NCI-H2196 treated with DMSO at 0.1 percent for 48 hours (cell line): Measurements from ENCODE around the gene WDR36.

Experiments
- DNase-seq: peaks from one replicate; lab custom pipeline; 2025; ENCODE audit not compliant: unreplicated experiment; lab: John Stamatoyannopoulos, UW

WDR36 gene

GRCh38 chr5:111099058-111099778 is 7.1 kb downstream of the WDR36 start:
- DNase-seq: no peak

DNA sequence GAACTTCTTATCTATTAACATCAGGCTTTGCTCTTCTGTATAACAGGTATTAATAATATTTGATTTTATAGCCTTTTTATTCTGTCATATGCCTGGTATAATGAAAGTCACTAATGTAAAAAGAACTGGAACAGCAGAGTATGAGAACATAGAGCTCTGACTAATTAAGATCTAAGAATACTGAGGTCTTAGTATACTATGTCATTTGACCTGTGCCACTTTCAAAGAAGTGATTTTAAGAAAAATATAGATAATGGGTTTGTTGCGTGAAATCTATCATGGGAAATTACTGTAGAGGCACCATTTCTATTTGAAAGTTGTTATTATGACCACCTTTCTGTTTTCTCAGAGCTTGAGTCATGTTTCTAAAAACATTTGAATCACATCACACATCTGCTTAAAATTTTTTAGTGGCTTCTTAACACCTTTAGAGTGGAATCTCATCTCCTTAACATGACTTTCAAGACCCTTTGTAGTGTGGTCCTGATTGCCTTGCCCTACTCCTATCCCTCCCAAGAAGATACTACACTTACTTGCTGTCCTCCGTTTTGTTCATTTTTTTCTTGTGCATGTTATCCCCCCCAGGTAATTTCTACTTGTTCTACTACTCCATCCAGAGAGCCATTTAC is 14.3 kb downstream of the WDR36 start:
- DNase-seq: no peak

GRCh38 chr5:111107371-111107770 is 15.2 kb downstream of the WDR36 start:
- no peak for DNase-seq

DNA sequence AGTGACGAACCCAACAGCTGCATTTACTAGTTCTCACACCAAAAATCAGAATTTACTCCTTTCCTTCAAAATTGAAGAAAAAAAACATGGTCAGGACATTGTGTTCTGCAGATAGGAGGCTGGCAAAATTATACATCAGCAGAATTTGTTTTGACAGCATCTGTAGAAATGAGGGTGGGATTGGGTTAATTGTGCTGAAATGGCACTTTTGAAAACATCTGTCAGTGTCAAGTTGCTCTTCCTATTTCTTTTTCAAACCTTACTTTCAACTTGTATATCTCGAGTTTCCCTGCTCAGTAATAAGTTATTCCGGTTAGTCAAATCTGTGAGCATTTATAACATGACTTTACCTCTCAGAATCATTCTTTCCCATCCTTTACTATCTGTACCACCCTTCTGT is 19.8 kb downstream of the WDR36 start:
- no peak for DNase-seq

DNA sequence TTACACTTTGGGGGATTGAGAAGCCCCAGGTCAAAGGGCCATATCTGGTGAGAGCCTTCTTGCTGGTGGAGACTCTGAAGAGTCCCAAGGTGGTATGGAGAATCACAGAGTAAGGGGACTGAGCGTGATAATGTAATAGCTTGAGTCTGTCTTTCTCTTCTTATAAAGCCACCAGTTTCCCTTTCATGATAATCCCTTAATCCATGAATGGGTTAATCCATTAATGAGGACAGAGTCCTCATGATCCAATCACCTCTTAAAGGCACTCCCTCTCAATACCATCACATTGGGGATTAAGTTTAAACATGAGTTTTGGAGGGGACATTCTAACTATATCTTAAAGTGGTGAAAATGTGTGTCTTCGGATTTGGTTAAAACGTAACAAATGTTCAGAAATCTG is 21.5 kb downstream of the WDR36 start:
- no peak for DNase-seq

DNA sequence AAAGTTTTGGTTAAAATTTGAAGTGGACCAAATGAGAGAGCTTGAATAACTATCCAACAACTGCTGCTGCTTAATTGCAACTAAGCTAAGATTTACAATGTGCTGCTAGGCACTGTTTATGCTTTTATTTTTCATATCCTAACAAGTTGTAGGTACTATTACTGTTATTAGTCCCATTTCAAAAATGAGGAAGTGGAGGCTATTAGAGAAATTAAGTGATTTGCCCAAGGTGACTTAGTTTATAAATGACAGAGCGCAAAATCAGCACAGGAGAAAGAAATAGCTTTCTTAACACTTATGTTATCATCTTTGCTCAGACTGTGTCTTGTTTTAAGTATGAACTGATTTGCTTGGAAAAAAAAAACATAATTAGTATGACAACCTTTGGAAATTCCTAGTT is 23.1 kb downstream of the WDR36 start:
- DNase-seq: no peak

DNA sequence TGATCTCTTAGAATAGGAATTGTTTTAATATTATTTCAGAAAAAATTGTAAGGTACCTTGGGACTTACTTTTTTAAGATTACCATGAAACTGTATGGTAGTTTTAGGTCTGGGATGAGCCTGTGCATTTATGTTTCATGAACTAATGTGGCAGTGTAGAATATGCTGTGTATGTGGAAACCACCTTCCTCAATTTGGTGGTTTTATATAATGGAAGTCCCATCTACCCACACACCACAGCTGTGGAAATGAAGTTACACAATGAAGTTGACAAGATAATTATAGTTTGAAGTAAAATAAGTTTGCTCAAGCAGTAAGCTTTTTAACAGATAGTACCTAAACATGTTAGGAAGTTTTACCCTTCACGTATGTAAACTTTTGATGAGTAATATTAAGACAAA is 24.4 kb downstream of the WDR36 start:
- DNase-seq: no peak

DNA sequence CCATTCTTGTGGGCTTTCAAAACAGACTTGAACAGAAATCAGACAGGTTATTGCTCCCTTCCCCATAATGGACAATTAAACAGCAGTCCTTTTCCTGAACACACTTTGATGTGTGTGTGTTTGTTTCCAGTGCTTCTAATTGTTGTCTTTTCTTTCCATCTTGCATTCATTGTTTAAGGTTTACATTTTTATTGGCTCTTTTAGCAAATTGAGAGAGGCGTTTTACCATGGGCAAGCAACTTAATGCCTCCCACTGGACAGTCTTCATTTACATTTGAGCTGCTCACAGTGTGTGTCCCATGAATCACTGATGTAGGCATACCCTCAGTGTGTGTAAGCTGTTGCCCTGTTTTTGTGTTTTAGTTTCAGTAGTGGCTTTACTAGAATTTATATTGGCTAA is 25.0 kb downstream of the WDR36 start:
- no peak for DNase-seq

DNA sequence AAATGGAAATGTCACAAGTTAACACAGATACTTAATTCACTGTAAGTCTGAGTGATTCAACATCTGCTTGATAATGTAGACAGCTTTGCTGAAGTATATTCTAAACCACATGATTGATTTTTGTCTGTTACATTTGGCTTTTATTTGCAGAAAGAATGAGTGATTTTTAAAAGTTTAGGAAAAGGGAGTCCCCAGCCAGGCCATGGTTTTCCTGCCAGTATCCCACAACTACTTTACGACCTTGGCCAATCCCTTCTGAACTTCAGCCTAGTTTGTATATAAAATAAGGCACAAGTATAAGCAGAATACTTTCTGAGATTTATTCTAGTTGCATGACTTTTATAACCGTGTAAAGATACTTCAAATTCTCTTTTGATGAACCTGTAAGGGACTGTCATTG is 27.1 kb downstream of the WDR36 start:
- no peak for DNase-seq

GRCh38 chr5:111119856-111120255 is 27.7 kb downstream of the WDR36 start:
- DNase-seq: no peak

GRCh38 chr5:111120911-111121310 is 28.8 kb downstream of the WDR36 start:
- DNase-seq: no peak

GRCh38 chr5:111121926-111122325 is 29.8 kb downstream of the WDR36 start:
- DNase-seq: no peak

- no peak for DNase-seq
Observed at GRCh38 chr5:111122398-111122797, 30.2 kb downstream of the WDR36 start.

GRCh38 chr5:111124793-111125192 is 32.6 kb downstream of the WDR36 start:
- DNase-seq: no peak

DNA sequence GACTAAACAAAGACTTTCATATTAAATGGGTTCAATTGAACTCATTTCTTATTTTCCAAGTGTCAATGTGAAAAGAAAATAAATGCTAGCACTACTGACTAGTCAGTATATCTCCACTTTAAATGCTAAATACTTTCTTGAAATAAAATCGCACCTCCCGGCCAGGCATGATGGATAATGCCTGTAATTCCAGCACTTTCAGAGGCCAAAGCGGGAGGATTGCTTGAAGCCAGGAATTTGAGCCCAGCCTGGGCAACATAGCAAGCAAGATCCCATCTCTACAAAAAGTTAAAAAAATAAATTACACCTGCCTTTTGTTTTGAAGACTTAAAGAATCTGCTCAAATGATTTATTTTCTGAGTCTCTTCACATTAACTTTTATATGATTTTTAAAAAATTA is 34.7 kb downstream of the WDR36 start:
- no peak for DNase-seq

DNA sequence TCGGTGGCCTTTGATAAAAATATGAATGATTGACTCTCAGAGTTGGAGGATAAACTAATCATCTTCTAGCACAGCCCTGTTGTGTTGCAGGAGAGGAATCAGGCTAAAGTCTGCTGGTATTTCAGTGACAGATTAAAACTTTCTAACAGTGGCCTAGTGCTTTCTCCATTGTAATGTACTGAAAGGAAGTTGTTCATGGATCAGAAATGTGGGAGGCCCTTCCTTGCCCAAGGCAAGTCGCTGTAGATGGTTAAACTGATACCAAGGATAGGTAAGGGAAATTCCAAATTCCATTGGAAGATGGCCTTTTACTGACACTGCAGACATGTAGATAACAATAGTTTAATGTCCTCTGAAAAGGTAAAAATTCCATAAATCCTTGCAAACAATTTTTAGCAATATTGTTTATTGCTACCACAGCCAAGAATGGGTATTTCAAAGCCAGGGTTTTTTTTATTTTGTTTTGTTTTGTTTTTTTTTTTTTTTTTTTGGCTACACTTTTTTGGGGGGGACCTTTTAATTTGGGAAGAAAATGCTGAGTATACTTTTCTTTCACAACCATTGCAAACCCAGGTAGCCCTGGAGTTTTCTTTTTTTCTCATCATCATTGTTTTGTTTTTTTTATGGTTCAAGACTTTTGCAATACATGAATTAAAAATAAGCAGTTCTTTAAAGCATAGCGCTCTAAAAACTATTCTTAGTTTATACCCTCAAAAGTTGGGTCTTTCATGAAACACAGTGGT is 35.5 kb downstream of the WDR36 start:
- DNase-seq: no peak

- no peak for DNase-seq
Observed at GRCh38 chr5:111129938-111130337, 37.8 kb downstream of the WDR36 start.

GRCh38 chr5:111131356-111131755 is 39.2 kb downstream of the WDR36 start:
- DNase-seq: no peak

GRCh38 chr5:111132076-111132475 is 39.9 kb downstream of the WDR36 start:
- no peak for DNase-seq

DNA sequence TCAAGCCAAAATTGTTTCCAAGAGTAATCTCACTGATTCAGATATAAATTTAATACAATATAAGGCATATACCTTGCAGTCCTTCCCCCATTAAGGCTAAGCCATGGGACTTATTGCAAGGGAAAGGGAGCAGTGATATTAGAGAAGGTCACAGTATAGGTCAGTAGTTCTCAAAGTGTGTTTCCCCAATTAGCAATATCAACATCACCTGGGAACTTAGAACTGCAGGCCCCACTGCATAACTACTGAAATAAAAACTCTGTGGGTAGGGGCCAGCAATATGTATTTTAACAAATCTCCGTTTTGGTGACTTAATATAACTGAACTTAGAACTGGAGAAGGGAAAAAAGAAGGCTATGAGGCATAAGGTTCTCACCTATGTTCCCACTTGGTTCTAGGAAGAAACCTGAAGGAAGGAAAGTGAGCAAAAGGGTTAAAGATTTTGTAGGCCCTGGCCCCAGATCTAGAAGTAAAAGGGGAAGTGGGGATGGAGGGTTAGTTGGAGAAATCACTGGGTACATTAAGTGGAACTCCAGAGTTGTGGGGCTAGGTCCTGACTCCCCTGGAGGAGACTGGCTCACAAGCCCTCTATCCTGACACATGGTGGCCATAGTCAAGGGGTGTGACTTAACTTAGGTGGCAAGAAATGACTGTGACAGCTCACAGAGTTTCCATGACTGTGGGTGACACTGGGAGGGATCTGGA is 40.7 kb downstream of the WDR36 start:
- no peak for DNase-seq

- no peak for DNase-seq
Observed at GRCh38 chr5:111133436-111133751, 41.2 kb downstream of the WDR36 start.

DNA sequence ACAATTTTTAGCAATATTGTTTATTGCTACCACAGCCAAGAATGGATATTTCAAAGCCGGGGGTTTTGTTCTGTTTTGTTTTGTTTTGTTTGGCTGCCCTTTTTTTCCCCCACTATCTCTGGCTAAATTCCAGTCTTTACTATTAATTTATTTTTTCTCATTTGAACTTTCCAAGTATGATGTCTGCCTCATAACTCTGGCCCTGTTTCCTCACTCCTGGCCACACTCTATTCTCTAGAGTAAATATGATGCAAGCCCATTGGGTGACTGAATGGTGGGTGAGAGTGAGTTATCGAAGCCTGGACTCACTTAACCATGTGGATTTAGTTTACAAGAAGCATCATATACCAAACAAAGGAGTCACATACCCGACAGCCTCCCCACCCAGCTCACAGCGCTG is 41.9 kb downstream of the WDR36 start:
- DNase-seq: no peak
